Islet precursor cell (in vitro differentiated cells): ENCODE measurements around the gene DRC1.
"Not testable (repeated sequence)": the region's sequence is repeated elsewhere in the genome, so short reads cannot be mapped to it uniquely, and the experiment has no call there.

Experiments
- DNase-seq: peaks from one replicate; pipeline ENCODE4 v3.0.0-alpha.2; 2018

The DRC1 gene

GRCh38 chr2:26465266-26465925 is 63.7 kb downstream of the DRC1 start:
- no peak for DNase-seq

- DNase-seq, result no peak
Measured at GRCh38 chr2:26465981-26466471, 64.3 kb downstream of the DRC1 start.

GRCh38 chr2:26466662-26467310 is 65.1 kb downstream of the DRC1 start:
- DNase-seq, result no peak

- not testable (repeated sequence) for DNase-seq
Measured at GRCh38 chr2:26468544-26468943, 66.8 kb downstream of the DRC1 start.

GRCh38 chr2:26469092-26469710 is 67.5 kb downstream of the DRC1 start:
- peak; percentile 89 for DNase-seq

- no peak for DNase-seq
Measured at GRCh38 chr2:26469955-26470354, 68.2 kb downstream of the DRC1 start.

DNA sequence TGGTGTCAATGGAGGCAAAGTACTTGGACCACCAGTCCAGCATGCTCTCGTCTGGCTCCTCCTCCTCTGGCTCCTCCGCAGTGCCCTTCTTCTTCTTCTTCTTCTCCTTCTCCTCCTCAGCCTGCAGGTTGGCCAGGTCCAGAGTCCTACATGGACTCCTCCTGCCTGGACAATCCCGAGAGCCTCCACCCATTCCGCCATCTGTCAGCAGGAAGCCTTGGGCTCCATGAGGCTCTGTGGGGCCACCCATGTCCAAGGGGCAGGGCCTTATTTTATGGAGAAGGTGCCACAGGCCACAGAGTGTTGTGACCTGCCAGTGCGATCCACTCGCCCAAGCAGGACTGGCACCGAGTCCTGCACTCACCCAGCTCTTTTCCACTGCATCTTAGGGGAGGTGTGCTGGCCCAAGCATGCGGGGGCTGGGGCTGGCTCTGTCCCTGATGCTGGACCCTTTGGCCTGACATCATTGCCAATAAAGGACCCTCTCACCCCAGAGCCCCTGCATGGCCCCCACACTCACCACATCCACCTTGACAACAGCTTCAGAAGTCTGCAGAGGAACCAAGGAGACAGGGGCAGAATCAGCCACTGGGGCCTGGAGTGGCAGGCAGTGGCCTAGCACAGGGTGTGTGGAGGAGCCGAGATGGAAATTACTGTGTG is 69.0 kb downstream of the DRC1 start:
- DNase-seq, result no peak

DNA sequence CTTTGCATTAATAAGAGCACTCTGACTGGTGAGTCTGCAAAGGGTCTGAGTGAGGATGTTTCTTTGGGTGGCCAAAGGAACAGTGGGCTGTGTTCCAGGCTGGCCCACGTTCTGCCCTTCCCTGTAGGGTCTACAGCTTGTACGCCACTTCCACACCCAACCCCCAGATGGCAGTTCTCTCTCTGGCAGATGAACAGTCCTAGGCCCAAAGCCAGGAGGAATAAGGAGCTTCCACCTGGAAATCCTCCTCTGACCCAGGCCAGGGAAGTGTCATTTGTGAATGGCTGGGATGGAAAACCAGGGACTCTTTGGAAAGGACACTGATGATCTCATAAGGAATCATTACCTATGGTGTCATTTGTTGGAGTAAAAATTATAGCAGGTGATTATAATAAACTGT is 69.6 kb downstream of the DRC1 start:
- DNase-seq, result no peak

- DNase-seq, result peak; percentile 69
Measured at GRCh38 chr2:26471766-26472706, 70.3 kb downstream of the DRC1 start.

DNA sequence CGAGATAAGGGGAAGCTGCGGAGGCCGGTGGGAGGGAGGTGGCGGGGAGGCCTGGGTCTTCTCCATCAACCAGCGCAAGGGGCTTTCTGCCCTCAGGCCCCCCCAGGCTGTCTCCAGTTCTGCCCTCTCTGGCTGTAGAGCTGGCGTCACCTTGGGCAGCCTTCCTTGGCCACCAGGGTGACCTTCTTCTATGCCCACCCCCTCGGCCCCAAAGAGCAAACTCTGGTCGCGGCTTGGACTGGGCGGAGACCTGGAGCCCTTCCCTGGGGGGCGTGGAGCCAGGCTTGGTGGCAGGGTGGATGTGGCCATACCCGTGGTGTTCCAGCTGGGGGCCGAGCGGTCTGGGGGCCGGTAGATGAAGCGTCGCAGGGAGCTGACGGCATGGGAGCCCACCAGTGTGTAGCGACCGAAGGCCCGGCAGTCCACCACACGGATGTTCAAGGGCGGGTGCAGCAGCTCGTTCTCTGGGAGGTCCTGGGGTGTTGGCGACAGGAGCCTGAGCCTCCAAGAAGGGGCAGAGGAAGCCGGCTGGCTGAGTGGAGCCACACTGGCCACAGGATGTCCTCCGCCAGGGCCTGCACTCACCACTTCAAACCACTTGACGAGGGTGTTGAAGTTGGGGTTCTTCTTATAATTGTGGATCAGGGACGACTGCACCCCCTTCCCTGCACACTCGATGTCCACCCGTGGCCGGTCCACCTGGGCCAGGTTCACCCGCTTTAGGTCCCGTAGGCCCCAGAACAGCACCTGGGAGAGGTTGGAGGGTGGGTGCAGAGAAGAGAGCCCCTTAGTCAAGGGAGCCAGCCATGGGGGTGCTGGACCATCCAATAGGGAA is 71.3 kb downstream of the DRC1 start:
- no peak for DNase-seq

DNA sequence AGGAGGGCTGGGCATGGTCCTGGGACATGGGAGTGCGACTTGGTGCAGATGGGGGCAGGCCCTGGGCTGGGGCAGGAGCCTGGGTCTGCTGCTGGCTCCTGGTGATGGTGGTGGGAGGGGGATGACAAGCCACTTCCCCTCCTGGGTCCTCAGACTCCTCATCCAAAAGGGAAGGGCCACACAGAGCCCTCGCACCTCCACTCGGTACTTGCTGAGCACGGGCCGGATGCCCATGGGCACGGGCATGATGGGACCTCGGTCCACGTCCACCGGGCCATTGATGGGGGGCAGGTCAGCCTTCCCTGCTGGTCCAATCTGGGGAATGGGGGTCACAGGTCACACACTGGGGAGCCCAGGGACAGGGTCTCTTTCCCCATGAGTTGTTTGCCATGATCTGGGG is 72.1 kb downstream of the DRC1 start:
- no peak for DNase-seq

DNA sequence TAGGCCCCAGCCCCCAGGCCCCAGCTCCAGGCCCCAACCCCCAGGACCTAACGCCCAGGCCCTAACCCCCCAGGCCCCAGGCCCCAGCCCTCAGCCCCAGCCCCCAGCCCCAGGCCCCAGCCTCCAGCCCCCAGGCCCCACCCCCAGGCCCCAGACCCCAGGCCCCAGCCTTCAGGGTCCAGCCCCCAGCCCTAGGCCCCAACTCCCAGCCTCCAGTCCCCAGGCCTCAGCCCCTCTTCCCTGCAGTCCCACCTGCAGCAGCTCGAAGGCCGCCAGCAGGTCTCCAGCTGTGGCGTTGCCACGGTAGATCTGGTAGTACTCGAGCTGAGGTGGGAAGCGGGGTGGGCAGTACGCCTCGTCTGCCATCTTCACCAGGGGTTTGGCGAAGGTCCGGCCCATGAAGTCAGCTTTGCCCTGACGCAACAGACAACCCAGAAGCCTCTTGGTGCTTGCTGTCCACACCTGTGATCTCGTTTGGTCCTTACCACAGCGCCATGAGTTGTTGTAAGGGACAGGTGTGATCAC is 72.6 kb downstream of the DRC1 start:
- no peak for DNase-seq

GRCh38 chr2:26475037-26475436 is 73.3 kb downstream of the DRC1 start:
- no peak for DNase-seq

GRCh38 chr2:26475832-26476501 is 74.2 kb downstream of the DRC1 start:
- DNase-seq, result no peak

DNA sequence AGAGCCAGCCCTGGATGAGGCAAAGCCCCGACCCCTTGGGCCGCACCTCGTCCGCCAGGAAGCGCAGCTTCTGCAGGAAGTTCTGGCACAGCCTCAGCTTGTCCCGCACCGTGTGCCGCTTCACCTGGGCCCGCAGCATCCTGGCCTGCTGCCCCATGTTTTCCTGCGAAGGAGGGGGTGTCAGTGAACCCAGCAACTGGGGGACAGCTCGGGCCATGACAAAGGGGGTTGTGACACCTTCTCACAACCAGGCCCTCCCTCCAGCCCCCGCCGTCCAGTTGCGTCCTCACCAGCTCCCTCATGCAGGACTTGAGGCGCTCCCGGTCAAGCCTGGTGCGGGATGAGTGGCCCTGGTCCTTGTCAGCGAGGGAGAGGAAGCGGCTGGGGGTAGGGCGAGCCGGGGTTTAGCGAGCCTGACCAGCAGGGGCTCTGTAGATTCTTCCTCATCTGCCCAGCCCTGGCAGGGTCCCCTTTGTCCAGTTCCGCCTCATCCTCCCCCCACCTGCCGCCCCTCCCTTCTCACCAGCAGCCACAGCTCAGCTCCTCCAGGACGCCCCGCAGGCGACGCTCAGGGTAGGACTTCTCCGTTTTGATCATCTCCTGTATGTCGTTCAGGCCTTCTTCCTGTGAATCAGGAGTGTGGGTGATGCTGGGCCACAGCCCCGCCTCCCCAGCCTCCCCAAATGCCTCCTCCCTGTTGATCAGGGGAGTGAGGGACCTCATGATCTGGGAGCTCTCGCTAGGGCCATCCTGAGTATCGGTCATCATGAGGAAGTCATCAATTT is 75.6 kb downstream of the DRC1 start:
- DNase-seq, result no peak

- peak; percentile 74 for DNase-seq
Measured at GRCh38 chr2:26477911-26478253, 76.2 kb downstream of the DRC1 start, which contains the start of gene OTOF. Gene OTOF (minus strand): TSS chr2:26478124.

GRCh38 chr2:26478366-26478765 is 76.6 kb downstream of the DRC1 start:
- no peak for DNase-seq

GRCh38 chr2:26479131-26479788 is 77.5 kb downstream of the DRC1 start:
- no peak for DNase-seq
